WERI-Rb-1 (cell line): Measurements from ENCODE around the gene ZNF691.
"Not testable (repeated sequence)": the region's sequence is repeated elsewhere in the genome, so short reads cannot be mapped to it uniquely, and the experiment has no call there.

Source experiments
- DNase-seq: peaks from one replicate; pipeline ENCODE4 v3.0.0-alpha.2; 2020
- H3K27ac ChIP-seq: fragments of 250-450 bp; sonication (Bioruptor Pico); 2 replicates; pipeline ENCODE4 v1.5.1; 2020; ENCODE audit warnings: mild to moderate bottlenecking, moderate library complexity
- H3K27me3 ChIP-seq: fragments of 250-450 bp; sonication (Bioruptor Pico); 2 replicates; pipeline ENCODE4 v1.5.1; 2021; ENCODE audit warnings: mild to moderate bottlenecking, low read depth, moderate library complexity; ENCODE audit not compliant: insufficient read depth, severe bottlenecking
- H3K36me3 ChIP-seq: fragments of 250-450 bp; sonication (Bioruptor Pico); 2 replicates; pipeline ENCODE4 v1.5.1; 2020; ENCODE audit warnings: mild to moderate bottlenecking, moderate library complexity
- H3K4me3 ChIP-seq: 2 replicates; pipeline ENCODE4 v1.5.1; 2011; ENCODE audit warnings: low read depth, mild to moderate bottlenecking, control low read depth, low read length
- H3K9me3 ChIP-seq: fragments of 250-450 bp; sonication (Bioruptor Pico); 2 replicates; pipeline ENCODE4 v1.5.1; 2021; ENCODE audit warnings: mild to moderate bottlenecking, moderate library complexity; ENCODE audit not compliant: severe bottlenecking
- CTCF ChIP-seq: IDR thresholded peaks from 2 replicates; pipeline ENCODE4 v1.5.1; 2011; ENCODE audit warnings: low read depth, mild to moderate bottlenecking, control low read depth, inconsistent platforms, low read length

ZNF691 gene

GRCh38 chr1:42852608-42852980, 6.2 kb downstream of the ZNF691 start:
- Histone ChIP-seq H3K9me3 (peaks cover 6% of the 10 kb centered on the region), H3K4me3 (no peak overlapping the region), H3K27ac (peak overlapping the region; percentile 22; the same call in 1 of the 2 replicates), H3K36me3 (peaks cover 30% of the 10 kb centered on the region), H3K27me3 (no peaks in the 10 kb centered on the region)
- no peak for DNase-seq
- no peak for TF ChIP-seq CTCF

- peak overlapping the region; percentile 65 for H3K27ac ChIP-seq
- DNase-seq: peak; percentile 56
- no peak overlapping the region for H3K4me3 ChIP-seq
- H3K9me3 ChIP-seq: peaks cover 6% of the 10 kb centered on the region
- H3K36me3 ChIP-seq: peaks cover 30% of the 10 kb centered on the region
- H3K27me3 ChIP-seq: no peaks in the 10 kb centered on the region
- no peak for TF ChIP-seq CTCF
Measured at GRCh38 chr1:42853116-42853884, 6.9 kb downstream of the ZNF691 start.

DNA sequence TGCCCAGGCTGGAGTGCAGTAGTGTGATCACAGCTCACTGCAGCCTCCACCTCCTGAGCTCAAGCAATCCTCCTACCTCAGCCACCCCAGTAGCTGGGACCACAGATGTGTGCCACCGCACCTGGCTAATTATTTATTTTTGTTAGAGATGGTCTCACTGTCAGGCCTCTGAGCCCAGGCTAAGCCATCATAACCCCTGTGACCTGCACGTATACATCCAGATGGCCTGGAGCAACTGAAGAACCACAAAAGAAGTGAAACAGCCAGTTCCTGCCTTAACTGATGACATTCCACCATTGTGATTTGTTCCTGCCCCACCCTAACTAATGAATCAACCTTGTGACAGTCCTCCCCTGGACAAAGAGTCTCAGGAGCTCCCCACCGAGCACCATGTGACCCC, 10.1 kb downstream of the ZNF691 start:
- H3K9me3 ChIP-seq: peaks cover 23% of the 10 kb centered on the region
- not testable (repeated sequence) for H3K27me3 ChIP-seq, H3K27ac ChIP-seq, DNase-seq, H3K4me3 ChIP-seq
- peaks cover 12% of the 10 kb centered on the region for H3K36me3 ChIP-seq

- not testable (repeated sequence) for DNase-seq, H3K36me3 ChIP-seq, H3K27ac ChIP-seq, H3K27me3 ChIP-seq, H3K4me3 ChIP-seq
- H3K9me3 ChIP-seq: peaks cover 30% of the 10 kb centered on the region
Measured at GRCh38 chr1:42859366-42859765, 13.0 kb downstream of the ZNF691 start.

DNA sequence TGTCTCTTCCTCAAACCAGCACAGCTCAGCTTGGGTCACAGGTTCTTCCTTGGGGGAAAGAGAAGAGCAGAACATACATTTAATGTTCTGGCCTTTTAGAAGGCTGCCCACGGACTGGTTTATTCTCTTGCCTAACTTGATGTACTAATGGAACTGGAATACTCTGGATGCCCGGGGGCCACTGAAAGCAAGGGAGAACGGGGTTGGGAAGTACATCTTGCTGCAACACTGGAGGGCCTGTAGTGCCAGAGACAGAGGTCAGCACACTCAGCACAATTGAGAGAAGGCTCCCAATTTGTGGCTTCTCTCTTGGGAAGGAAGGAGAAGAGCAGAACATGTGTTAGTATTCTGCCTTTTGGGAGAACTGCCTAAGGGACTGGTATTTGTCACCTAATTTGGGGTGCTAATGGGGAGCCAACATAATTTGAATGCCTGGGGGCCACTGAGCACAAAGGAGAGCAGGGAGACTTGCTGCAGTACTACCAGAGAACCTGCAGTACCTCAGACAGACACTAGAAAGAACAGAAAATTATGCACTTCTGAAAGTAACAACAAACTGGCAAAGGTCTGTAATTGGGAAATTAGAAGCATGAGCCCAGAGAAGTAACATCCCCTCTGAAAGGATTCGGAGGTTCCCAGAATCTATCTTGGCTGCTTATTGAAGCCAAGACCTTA, 14.1 kb downstream of the ZNF691 start:
- no peak for DNase-seq
- H3K4me3 ChIP-seq: no peak overlapping the region
- H3K27ac ChIP-seq: no peak overlapping the region
- no peak for TF ChIP-seq CTCF
- H3K36me3 ChIP-seq: no peaks in the 10 kb centered on the region
- no peaks in the 10 kb centered on the region for H3K27me3 ChIP-seq
- peaks cover 30% of the 10 kb centered on the region for H3K9me3 ChIP-seq

GRCh38 chr1:42861014-42861399, 14.6 kb downstream of the ZNF691 start:
- H3K27me3 ChIP-seq: no peaks in the 10 kb centered on the region
- H3K27ac ChIP-seq: no peak overlapping the region
- H3K9me3 ChIP-seq: peaks cover 30% of the 10 kb centered on the region
- no peak overlapping the region for H3K4me3 ChIP-seq
- no peaks in the 10 kb centered on the region for H3K36me3 ChIP-seq
- DNase-seq: no peak
- no peak for TF ChIP-seq CTCF
